ENCODE results near the gene BRF1. TPM values are rescaled to one million over a fixed set of nuclear protein-coding genes. Genes with fewer than 3 reads are reported as not detected.
"Not testable (repeated sequence)": the region's sequence is repeated elsewhere in the genome, so short reads cannot be mapped to it uniquely, and the experiment has no call there.

Gene BRF1
- polyA plus RNA-seq, 3 donors: 16.8 to 20.4 (median 17.8) TPM

- WGBS, 3 donors: 87 to 88% (median 87%) methylated on average over 18 of the region's 18 CpGs
- no peak overlapping the region for H3K27ac ChIP-seq (ENCODE audit: low read depth, low read length)
Measured at GRCh38 chr14:105279642-105280361, 21.0 kb downstream of the BRF1 start.

- 49 to 97% (median 93%) methylated on average over 2 to 3 of the region's 4 CpGs for WGBS, 3 donors
- not testable (repeated sequence) for H3K27ac ChIP-seq (ENCODE audit: low read depth, low read length)
Measured at GRCh38 chr14:105277448-105277847, 23.4 kb downstream of the BRF1 start.

GRCh38 chr14:105275267-105275946 is 25.4 kb downstream of the BRF1 start:
- H3K27ac ChIP-seq (ENCODE audit: low read depth, low read length): no peak overlapping the region

GRCh38 chr14:105274637-105275036 is 26.2 kb downstream of the BRF1 start:
- WGBS, 3 donors: 92 to 96% (median 93%) methylated on average over 6 of the region's 6 CpGs
- H3K27ac ChIP-seq (ENCODE audit: low read depth, low read length): no peak overlapping the region

More at GRCh38 chr14:105275267-105275946, 25.4 kb downstream of the BRF1 start:
- WGBS, 3 donors: 64 to 71% (median 69%) methylated on average over 16 of the region's 16 CpGs

GRCh38 chr14:105273062-105273461 is 27.7 kb downstream of the BRF1 start:
- 57 to 91% (median 84%) methylated on average over 12 of the region's 12 CpGs for WGBS, 3 donors
- no peak overlapping the region for H3K27ac ChIP-seq (ENCODE audit: low read depth, low read length)

DNA sequence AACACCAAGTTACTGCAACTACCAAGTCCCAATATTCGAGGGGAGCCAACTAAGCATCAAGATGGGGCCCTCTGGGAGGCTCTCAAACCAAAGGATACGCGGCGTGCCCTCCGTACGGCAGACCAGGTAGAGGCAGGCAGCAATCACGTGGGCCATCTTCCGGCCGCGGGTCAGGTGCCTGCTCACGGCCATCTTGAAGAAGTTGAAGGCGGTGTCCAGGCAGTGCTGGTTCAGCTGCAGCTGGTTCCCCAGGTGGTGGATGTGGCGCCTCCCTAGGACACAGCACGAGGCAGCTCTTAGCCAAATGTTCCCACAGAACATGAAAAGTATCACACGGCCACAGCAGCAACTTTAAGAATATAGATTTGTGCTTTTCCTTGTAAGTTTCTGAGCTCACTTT is 28.2 kb downstream of the BRF1 start:
- WGBS, 3 donors: 57 to 94% (median 90%) methylated on average over 15 of the region's 15 CpGs
- no peak overlapping the region for H3K27ac ChIP-seq (ENCODE audit: low read depth, low read length)

DNA sequence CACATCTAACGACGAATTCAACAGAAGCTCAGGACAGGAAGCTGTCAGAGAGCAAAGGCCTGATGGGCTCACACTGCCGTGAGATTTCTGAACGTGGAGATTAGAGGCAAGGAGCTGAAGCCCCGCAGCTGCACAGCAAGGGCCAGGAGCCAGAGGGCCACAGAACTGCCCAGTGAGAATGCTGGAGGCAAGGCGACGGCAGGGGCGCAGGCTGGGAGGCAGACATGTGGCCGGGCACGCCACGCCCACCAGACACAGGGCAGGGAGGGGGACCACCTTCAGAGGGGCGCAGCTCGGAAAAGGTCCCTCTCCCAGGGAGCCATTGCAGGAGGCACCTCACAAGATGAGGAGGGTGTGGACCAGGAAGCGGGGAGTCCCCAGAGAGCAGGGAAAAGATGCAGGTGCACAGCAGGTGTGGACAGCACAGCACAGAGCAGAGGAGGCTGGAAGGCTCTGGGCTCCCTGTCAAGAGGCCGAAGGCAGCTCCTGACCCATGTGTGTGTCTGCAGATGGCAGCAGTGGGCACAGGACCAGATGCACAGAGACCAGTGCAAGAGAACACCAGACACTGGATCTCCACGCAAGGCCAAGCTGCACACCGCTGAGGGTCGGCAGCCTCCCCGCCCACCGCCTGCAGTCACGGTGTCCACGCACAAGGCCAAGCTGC is 29.4 kb downstream of the BRF1 start:
- H3K27ac ChIP-seq (ENCODE audit: low read depth, low read length): no peak overlapping the region
- 46 to 94% (median 89%) methylated on average over 18 to 22 of the region's 22 CpGs for WGBS, 3 donors

DNA sequence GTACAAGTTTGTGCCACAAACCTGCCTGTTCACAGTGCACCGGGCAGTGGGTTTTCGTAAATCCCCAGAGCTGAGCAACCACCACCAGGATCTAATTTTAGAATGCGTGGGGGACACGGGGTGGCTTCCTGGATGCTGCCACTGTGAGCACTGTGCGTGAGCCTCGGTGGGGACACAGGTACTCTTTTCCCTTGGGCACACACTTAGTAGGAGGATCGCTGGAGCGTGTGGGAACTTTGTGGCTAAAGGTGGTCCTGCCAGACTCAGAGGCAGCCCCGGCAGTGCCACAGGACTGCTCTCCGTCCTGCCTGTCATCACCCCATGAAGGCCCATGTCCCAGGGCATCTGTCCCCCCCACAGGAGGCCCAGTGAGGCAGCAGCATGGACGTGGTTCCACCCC is 31.4 kb downstream of the BRF1 start:
- 85 to 92% (median 86%) methylated on average over 11 of the region's 11 CpGs for WGBS, 3 donors
- H3K27ac ChIP-seq (ENCODE audit: low read depth, low read length): no peak overlapping the region

DNA sequence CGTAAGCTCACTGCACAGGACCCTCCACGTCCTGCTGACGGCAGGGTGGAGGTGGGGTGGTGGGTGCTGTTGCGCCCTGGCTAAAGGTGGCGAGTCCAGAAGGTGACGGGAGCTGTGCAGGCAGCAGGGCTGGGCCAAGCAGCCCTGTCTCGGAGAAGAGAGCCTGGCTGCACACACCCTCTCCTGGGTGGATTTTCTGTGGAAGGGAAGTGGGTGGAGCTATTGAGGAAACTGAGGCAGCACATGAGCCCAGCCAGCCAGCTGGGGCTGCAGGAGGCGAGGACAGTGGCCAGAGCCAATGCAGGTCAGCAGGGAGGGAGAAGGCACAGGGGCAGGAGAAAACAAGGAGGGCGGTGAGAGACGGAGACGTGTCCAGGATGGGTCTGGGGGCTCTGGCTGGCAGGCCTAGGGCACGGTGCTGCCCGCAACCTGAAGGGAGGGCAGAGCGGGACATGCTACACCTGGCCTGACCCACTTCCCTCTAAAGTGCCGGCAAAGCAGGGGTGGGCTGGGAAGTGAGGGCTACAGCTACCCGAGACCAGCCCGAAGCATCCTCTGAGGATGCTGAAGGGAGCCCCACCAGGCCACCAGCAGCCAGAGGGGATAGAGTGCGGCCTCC is 32.0 kb downstream of the BRF1 start:
- H3K27ac ChIP-seq (ENCODE audit: low read depth, low read length): no peak overlapping the region
- 91 to 95% (median 93%) methylated on average over 15 to 18 of the region's 18 CpGs for WGBS, 3 donors

- WGBS, 3 donors: 82 to 88% (median 84%) methylated on average over 21 of the region's 21 CpGs
- H3K27ac ChIP-seq (ENCODE audit: low read depth, low read length): no peak overlapping the region
Measured at GRCh38 chr14:105267820-105268548, 32.8 kb downstream of the BRF1 start.

DNA sequence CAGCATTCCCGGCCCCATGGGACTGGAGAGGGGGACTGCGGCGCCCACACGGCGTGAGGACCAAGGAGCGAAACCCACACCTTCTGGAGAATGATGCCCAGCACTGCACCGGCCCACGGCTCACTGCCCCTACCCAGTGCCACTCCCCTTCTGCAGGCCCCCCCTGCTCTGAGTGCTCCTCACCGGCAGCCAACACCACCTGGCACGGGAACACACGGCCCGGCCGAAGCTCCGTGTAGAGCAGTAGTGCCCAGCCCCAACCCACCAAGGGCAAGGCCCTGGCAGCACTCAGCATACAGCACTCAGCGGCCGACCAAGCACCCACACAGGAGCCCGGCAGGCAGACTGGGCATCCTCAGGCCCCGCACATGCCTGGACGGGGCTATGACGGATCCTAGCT is 39.0 kb downstream of the BRF1 start:
- no peak overlapping the region for H3K27ac ChIP-seq (ENCODE audit: low read depth, low read length)

GRCh38 chr14:105260959-105261358 is 39.8 kb downstream of the BRF1 start:
- WGBS, 3 donors: 82 to 91% (median 87%) methylated on average over 12 of the region's 12 CpGs
- H3K27ac ChIP-seq (ENCODE audit: low read depth, low read length): no peak overlapping the region

More for the DNA sequence above, 39.0 kb downstream of the BRF1 start:
- 67 to 93% (median 85%) methylated on average over 20 of the region's 20 CpGs for WGBS, 3 donors

GRCh38 chr14:105258846-105259245 is 42.0 kb downstream of the BRF1 start:
- WGBS, 3 donors: 34 to 96% (median 91%) methylated on average over 7 of the region's 7 CpGs
- no peak overlapping the region for H3K27ac ChIP-seq (ENCODE audit: low read depth, low read length)

- no peak overlapping the region for H3K27ac ChIP-seq (ENCODE audit: low read depth, low read length)
- WGBS, 3 donors: 87 to 91% (median 88%) methylated on average over 15 of the region's 15 CpGs
Measured at GRCh38 chr14:105257464-105257863, 43.3 kb downstream of the BRF1 start.

DNA sequence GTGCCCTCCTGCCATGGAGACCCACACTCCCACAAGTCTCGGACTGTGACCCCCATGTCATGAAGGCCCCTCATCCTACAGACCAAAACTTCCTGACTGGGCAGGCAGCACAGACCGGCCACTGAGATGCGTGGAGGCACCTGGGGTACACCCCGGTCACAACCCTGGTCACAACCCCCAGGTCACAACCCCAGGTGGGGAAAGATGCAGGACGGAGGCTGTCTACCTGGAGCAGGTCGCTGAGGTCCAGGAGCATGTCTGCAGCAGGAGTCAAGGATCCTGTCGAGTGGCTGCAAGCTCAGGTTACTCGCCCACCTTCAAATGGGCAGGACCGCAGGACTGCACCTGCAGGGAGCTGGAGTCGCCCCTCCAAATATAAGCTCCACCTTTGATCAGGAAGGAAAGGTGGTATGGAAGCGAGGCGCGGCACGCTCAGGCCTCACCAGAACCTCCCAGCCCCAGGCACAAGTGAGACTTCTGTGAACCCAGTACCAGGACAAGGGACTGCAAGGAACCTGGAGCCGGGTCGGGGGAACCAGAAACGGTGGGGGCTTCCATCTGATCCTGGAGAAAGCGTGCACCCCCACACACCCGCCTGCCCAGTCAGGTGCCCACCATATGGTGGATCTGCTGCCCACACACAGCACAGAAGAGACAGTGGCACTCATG is 44.4 kb downstream of the BRF1 start:
- 95 to 97% (median 97%) methylated on average over 19 of the region's 19 CpGs for WGBS, 3 donors

GRCh38 chr14:105255021-105255507 is 45.7 kb downstream of the BRF1 start:
- 57 to 81% (median 70%) methylated on average over 6 of the region's 6 CpGs for WGBS, 3 donors
- no peak overlapping the region for H3K27ac ChIP-seq (ENCODE audit: low read depth, low read length)

More for the DNA sequence above, 44.4 kb downstream of the BRF1 start:
- no peak overlapping the region for H3K27ac ChIP-seq (ENCODE audit: low read depth, low read length)

DNA sequence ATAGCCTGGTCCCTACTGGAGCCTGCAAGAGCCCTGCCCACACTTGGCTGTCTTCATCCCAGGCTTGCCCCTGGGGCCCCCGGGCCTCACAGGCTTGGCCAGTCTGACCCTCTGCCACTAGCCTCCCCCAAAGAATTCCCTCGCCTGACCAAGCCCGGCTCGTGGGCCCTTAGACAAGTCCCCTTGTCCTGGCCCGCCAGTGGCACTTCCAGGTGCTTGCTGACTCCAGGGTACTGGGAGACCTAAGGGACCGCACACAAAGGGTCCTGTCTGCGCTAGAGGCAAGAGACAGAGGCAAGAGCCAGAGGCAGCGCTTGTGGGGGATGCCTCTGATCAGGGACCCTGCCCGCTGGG is 47.5 kb downstream of the BRF1 start:
- 88 to 93% (median 91%) methylated on average over 9 of the region's 9 CpGs for WGBS, 3 donors
- no peak overlapping the region for H3K27ac ChIP-seq (ENCODE audit: low read depth, low read length)

Measured in adipose tissue (tissue), 3 donors.